Measurements from ENCODE around the gene ZNF354B.

DNA sequence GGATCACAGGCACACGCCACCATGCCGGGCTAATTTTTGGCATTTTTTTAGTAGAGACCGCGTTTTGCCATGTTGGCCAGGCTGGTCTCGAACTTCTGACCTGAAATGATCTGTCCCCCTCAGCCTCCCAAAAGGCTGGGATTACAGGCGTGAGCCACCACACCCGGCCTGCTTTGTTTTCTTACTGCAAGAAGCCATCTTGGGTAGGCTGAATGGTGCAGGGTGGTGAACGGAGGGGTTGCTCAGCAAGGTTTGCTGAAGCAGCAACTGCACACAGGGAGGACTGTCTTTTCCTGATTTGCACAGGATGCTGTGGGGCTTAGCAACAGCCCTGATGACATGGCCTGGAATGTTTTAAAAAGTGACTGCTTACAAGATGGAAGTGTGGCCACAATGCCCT lies 10.7 kb downstream of the ZNF354B start:
- TF ChIP-seq GABPB1 (CRISPR knock-in tag; IDR thresholded peaks at IDR 0.05) (no peak), SP1 (CRISPR knock-in tag; conservative IDR thresholded peaks at IDR 0.05) (no peak), ZNF232 (CRISPR knock-in tag; IDR thresholded peaks at IDR 0.05) (no peak), ZNF423 (CRISPR knock-in tag; IDR thresholded peaks at IDR 0.05) (no peak), JUN (CRISPR knock-in tag; IDR thresholded peaks at IDR 0.05) (no peak), NR2C2 (CRISPR knock-in tag; IDR thresholded peaks at IDR 0.05) (no peak), ETV6 (CRISPR knock-in tag; IDR thresholded peaks at IDR 0.05) (no peak)
- TF ChIP-seq, protein P1, sequence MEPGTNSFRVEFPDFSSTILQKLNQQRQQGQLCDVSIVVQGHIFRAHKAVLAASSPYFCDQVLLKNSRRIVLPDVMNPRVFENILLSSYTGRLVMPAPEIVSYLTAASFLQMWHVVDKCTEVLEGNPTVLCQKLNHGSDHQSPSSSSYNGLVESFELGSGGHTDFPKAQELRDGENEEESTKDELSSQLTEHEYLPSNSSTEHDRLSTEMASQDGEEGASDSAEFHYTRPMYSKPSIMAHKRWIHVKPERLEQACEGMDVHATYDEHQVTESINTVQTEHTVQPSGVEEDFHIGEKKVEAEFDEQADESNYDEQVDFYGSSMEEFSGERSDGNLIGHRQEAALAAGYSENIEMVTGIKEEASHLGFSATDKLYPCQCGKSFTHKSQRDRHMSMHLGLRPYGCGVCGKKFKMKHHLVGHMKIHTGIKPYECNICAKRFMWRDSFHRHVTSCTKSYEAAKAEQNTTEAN (CRISPR knock-in tag; IDR thresholded peaks at IDR 0.05): no peak
- TF ChIP-seq, protein P2, sequence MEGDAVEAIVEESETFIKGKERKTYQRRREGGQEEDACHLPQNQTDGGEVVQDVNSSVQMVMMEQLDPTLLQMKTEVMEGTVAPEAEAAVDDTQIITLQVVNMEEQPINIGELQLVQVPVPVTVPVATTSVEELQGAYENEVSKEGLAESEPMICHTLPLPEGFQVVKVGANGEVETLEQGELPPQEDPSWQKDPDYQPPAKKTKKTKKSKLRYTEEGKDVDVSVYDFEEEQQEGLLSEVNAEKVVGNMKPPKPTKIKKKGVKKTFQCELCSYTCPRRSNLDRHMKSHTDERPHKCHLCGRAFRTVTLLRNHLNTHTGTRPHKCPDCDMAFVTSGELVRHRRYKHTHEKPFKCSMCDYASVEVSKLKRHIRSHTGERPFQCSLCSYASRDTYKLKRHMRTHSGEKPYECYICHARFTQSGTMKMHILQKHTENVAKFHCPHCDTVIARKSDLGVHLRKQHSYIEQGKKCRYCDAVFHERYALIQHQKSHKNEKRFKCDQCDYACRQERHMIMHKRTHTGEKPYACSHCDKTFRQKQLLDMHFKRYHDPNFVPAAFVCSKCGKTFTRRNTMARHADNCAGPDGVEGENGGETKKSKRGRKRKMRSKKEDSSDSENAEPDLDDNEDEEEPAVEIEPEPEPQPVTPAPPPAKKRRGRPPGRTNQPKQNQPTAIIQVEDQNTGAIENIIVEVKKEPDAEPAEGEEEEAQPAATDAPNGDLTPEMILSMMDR (IDR thresholded peaks at IDR 0.05): no peak
- TF ChIP-seq, protein P3, sequence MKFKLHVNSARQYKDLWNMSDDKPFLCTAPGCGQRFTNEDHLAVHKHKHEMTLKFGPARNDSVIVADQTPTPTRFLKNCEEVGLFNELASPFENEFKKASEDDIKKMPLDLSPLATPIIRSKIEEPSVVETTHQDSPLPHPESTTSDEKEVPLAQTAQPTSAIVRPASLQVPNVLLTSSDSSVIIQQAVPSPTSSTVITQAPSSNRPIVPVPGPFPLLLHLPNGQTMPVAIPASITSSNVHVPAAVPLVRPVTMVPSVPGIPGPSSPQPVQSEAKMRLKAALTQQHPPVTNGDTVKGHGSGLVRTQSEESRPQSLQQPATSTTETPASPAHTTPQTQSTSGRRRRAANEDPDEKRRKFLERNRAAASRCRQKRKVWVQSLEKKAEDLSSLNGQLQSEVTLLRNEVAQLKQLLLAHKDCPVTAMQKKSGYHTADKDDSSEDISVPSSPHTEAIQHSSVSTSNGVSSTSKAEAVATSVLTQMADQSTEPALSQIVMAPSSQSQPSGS (CRISPR knock-in tag; IDR thresholded peaks at IDR 0.05; ENCODE audit: borderline replicate concordance, low read depth): no peak
- TF ChIP-seq, protein P4, sequence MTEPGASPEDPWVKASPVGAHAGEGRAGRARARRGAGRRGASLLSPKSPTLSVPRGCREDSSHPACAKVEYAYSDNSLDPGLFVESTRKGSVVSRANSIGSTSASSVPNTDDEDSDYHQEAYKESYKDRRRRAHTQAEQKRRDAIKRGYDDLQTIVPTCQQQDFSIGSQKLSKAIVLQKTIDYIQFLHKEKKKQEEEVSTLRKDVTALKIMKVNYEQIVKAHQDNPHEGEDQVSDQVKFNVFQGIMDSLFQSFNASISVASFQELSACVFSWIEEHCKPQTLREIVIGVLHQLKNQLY (CRISPR knock-in tag; IDR thresholded peaks at IDR 0.05): no peak
- TF ChIP-seq, protein P5, sequence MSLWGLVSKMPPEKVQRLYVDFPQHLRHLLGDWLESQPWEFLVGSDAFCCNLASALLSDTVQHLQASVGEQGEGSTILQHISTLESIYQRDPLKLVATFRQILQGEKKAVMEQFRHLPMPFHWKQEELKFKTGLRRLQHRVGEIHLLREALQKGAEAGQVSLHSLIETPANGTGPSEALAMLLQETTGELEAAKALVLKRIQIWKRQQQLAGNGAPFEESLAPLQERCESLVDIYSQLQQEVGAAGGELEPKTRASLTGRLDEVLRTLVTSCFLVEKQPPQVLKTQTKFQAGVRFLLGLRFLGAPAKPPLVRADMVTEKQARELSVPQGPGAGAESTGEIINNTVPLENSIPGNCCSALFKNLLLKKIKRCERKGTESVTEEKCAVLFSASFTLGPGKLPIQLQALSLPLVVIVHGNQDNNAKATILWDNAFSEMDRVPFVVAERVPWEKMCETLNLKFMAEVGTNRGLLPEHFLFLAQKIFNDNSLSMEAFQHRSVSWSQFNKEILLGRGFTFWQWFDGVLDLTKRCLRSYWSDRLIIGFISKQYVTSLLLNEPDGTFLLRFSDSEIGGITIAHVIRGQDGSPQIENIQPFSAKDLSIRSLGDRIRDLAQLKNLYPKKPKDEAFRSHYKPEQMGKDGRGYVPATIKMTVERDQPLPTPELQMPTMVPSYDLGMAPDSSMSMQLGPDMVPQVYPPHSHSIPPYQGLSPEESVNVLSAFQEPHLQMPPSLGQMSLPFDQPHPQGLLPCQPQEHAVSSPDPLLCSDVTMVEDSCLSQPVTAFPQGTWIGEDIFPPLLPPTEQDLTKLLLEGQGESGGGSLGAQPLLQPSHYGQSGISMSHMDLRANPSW (CRISPR knock-in tag; conservative IDR thresholded peaks at IDR 0.05; ENCODE audit: low read depth): no peak
- TF ChIP-seq, protein P6, sequence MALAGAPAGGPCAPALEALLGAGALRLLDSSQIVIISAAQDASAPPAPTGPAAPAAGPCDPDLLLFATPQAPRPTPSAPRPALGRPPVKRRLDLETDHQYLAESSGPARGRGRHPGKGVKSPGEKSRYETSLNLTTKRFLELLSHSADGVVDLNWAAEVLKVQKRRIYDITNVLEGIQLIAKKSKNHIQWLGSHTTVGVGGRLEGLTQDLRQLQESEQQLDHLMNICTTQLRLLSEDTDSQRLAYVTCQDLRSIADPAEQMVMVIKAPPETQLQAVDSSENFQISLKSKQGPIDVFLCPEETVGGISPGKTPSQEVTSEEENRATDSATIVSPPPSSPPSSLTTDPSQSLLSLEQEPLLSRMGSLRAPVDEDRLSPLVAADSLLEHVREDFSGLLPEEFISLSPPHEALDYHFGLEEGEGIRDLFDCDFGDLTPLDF (CRISPR knock-in tag; IDR thresholded peaks at IDR 0.05): no peak
- TF ChIP-seq, protein P7, sequence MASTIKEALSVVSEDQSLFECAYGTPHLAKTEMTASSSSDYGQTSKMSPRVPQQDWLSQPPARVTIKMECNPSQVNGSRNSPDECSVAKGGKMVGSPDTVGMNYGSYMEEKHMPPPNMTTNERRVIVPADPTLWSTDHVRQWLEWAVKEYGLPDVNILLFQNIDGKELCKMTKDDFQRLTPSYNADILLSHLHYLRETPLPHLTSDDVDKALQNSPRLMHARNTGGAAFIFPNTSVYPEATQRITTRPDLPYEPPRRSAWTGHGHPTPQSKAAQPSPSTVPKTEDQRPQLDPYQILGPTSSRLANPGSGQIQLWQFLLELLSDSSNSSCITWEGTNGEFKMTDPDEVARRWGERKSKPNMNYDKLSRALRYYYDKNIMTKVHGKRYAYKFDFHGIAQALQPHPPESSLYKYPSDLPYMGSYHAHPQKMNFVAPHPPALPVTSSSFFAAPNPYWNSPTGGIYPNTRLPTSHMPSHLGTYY (CRISPR knock-in tag; IDR thresholded peaks at IDR 0.05): no peak
